GM04503 (cell line): Measurements from ENCODE around the gene RBMY1F.
"Not testable (repeated sequence)": the region's sequence is repeated elsewhere in the genome, so short reads cannot be mapped to it uniquely, and the experiment has no call there.

Source experiments
- DNase-seq: peaks from one replicate; pipeline ENCODE4 v3.0.0-alpha.2; 2012; ENCODE audit warnings: low read depth

RBMY1F gene

GRCh38 chrY:22182823-22183222 is at the start of gene RBMY1F:
Gene RBMY1F (minus strand): TSS chrY:22182923. CDS start chrY:22180969, 1,954 bp downstream.
- not testable (repeated sequence) for DNase-seq

GRCh38 chrY:22151144-22151543 is 31.6 kb downstream of the RBMY1F start:
- not testable (repeated sequence) for DNase-seq

- DNase-seq, result not testable (repeated sequence)
These were observed 41.6 kb downstream of the RBMY1F start for GRCh38 chrY:22141011-22141695.

- not testable (repeated sequence) for DNase-seq
These were observed 48.0 kb downstream of the RBMY1F start for GRCh38 chrY:22134719-22135118.

GRCh38 chrY:22130494-22130893 is 52.2 kb downstream of the RBMY1F start:
- DNase-seq, result not testable (repeated sequence)
